GM19193 (cell line): ENCODE measurements around the gene AMER3.

Experiments
- POLR2A ChIP-seq: IDR thresholded peaks from 4 replicates; pipeline ENCODE4 v1.6.1; 2011; ENCODE audit not compliant: insufficient read depth, insufficient read length; ENCODE audit errors: extremely low read depth

The AMER3 gene

DNA sequence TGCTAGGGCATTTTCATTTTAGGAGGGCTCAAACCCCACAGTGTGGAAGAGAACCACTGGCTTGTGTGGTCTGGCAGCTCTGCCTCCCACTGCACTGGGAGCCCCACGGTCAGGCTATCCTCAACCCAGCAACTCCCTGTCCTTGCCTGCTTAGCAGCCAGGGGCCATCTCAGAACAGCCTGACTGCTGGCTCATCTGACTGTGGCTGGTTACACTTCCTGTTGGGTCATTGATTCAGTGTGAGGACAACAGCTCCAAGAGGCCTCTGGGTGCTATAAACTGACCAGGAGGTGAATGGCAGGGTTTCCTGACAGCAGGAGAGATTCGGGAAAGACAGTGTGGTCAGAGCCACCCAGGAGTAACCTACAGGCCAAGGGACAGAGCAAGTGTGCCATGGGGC is 40.1 kb downstream of the AMER3 start:
- no peak for TF ChIP-seq POLR2A

DNA sequence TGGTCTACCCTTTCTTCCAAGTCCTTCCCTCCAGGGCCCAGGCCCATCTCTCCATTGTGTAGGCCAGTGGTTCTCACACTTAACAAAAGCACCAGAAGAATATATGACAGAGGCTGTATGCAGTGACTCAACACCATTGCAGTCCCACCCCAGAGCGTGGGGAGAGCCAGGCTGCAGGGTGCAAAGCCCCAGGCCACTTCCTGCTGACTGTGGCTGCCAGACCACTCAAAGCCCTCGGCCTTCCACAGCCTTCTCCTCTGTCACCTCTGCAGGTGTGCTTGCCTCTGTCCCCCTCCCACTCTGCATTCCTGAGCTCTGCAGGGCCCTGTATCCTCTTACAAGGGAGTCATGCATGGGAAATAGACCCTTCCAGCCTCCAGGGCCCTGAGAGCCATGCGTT is 41.0 kb downstream of the AMER3 start:
- TF ChIP-seq POLR2A: no peak

DNA sequence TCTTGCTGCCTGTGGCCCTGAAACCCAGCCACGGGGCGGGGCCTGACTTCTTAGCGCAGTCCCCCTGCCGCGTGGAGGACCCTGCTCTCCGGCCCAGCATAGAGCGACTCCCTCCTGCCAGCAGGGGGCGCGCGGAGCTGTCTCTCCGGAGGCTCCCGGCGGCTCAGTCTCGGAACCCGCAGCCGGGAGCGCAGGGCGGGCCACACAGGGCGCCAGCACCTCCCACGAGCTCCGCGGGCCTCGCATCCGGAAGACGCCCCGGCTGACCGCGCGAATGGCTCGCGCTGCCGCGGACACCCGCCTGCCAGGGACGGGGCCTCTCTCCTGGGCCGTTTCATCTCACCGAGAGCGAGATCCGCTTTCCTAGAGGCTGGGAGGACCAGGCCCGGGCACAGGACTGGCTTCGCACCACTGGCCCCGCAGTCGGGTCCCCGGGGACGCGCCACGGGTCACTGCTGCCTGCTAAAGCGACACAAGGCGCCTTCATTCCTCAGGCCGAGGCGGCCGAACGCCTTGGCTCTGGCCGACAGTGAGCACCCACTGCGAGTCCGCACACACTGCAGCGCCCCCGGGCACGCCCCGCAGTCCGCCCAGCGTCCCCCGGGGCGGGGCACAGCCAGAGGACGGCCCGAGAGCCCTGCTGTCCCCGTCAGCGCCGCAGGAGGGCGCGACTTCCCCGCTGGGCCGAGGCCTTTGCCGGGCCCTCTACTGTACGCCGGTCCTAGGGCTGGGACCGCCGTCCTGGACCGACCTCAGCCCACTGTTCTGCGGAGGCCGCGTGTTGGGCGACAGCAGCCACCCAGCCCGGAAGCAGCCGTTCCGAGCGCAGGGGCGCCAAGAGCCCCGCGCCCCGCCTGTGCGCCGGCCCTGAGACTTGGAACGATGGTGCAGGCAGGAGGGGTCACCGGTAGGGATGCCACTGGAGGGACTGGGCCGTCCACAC is 42.4 kb downstream of the AMER3 start:
- TF ChIP-seq POLR2A: peak; percentile 4

DNA sequence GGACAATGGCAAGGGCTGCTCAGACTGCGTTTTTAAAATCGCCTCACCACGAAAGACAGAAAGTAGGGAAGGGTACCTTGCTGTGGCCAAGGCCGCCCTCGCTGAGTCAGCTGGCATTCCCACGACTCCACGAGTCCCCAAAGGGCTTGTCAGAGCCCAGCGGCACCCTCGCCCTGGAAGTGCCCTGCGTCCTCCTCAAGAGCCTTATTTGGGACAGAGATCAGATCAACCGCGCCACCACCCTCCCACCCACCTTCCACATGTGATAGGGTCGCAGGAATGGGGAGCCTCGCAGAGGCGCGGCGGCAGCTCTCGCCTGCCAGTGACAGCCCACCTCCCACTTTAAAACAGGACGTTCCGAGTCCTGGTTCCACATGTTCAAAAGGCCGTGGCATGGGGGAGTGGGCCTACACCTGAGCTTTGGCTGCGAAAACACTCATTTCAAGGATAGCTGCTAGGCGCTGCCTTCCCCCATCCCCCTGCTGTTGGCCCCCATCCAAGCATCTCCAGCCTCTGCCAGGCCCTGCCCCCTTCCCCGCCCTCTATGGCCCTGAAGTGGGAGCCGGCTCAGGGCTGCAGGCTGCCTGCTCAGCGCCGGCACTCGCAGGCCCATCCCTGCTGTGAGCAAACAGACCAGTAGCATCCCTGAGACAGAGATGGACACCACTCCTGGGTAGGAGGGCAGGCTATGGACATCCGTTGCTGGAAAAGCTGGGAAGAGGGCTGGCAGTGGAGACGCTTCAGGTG is 43.3 kb downstream of the AMER3 start:
- no peak for TF ChIP-seq POLR2A

DNA sequence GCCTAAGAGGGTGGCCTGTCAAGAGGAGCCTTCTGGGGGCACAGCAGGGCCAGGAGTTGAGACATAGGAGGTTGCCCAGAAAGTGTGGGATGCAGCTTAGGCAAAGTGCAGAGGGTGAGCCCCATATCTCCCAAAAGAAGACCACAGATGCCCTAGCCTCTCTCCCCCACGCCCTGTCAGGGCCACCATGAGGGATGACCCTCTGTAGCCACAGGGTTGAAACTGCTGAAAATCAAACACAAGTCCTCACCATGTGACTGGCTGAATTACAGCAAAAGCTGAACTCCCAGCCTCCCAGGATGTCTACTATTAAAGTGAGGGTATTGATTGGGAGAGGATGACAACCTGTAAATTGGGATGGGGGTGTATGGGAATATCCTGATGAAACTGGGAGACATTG is 44.0 kb downstream of the AMER3 start:
- TF ChIP-seq POLR2A: no peak

DNA sequence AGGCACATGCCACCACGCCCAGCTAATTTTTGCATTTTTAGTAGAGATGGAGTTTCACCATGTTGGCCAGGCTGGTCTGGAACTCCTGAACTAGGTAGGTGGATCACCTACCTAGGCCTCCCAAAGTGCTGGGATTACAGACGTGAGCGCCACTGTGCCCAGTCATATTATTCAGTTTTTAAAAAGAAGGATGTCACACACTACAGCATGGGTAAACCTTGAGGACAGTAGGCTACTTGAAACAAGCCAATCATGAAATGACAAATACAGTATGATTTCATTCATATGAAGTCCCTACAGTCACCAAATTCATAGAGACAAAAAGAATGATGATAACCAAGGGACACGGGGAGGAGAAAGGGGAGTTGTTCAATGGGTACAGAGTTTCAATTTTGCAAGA is 50.3 kb downstream of the AMER3 start:
- TF ChIP-seq POLR2A: no peak

DNA sequence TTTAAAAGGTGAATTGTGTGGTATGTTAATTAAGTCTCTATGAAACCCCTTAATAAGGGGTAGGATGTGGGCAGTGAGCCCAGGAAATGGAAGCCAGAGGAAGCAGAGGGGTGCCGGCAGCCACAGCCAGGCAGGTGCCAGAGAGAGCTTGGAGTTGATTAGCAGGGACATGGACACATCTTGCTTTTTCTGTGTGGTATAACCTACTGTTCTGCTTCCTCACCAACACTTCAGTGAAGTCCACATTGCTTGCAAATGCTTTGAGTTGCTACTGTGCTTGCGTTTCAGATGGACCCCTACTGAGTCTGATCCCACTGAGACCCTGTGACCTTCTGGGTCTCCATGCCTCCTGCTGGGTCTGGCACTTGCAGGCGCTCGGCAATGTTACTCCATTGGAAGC is 51.0 kb downstream of the AMER3 start:
- no peak for TF ChIP-seq POLR2A

DNA sequence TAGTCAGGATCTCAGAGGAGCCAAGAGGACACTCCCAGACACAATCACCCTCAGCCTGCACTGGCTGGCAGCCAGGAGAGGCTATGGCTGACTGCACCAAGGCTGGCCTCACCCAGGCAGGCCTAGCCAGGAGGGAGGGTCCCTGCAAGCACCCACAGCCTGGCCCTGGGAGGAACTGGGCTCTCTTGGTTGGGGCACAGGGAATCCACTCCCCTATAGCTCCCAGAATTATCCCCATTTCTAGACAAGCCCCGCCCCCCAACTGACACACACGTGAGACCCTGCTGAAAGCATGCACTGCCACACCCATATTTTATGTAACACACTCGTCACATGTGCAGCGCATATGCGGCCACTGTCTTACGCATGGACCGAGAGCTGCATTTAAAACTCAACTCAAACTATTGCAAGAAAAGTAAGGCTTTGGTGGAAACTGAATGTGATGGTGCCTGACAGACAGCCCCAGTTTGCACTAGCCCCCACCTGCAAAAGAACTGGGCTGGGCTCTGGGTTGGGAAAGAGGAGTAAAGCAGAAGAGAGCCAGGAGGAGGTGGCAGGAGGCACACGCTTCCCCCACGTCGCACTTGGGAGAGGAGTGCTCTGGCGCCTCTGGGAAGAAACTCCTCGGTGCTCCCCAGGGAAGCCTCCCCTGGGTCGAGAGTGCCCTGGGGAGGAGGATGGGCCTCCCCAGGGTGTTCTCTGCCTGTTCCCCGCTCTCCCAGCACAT is 52.5 kb downstream of the AMER3 start:
- TF ChIP-seq POLR2A: no peak

DNA sequence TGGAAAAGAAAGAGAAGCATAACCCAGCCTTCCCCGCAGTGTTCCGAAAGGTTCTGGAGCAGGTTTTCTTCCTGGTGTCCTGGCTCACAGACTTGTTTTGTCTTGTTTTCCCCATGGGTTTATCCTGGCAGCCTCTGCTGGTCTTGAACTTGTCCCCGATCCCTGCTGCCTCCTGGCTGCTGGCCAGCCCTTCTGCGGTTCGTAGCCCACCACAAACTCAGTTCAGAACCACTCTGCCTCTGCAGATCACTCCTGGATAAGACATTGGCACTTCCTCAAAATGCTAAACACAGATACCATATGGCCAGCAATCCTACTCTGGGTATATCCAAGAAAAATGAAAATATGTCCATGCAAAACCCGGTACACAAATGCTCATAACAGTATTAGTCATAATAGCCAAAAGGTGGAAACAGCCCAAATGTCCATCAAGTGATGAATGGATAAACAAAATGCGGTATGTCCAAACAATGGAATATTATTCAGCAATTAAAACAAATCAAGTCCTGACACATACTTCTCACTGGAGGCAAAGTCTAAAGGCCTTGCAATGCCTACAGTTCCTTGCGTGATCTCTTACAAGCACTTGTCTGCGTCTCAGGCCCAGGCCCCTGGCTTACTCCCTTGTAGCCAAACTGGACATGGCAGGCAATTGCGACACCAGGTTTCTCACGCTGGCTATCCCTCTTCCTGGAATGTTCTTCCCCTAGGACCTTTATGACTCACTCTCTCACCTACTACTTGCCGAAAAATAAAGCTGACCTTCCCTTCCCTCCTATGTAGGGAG is 53.3 kb downstream of the AMER3 start:
- TF ChIP-seq POLR2A: no peak

DNA sequence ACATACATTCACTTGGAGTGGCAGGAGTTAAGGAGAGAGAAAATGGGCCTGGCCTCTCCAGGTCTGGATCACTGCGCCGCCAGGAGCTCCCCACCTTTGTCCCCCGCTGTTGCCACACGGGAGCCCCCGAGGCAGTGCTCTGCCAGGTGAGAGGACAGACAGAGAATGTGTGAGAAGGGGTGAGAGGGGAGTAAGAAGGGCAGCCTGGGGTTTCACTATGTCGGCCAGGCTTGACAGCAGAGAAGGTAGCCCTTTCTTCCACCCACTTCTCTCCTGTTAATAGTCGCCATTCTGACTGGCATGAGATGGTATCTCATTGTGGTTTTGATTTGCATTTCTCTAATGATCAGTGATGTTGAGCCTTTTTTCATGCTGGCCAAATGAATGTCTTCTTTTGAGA is 55.1 kb downstream of the AMER3 start:
- TF ChIP-seq POLR2A: no peak

DNA sequence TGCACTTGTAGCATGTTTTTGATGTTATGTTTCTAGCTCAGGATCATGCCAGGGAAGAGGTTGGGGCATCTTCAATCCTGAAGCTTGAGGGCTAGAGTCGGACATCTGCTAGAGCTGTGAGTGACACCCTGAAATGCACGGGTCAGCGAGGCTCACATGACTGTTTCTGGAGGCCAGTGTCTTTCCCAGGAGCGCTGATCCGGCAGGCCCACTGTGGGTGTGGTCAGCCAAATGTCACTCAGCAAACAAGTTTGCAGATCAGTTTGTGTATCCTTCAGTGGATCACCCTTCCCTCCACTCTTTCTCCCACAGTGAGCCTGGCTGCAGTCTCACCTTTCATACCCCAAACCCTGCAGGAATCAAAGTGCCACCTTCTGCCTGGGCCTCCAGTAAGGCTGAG is 58.4 kb downstream of the AMER3 start:
- no peak for TF ChIP-seq POLR2A

DNA sequence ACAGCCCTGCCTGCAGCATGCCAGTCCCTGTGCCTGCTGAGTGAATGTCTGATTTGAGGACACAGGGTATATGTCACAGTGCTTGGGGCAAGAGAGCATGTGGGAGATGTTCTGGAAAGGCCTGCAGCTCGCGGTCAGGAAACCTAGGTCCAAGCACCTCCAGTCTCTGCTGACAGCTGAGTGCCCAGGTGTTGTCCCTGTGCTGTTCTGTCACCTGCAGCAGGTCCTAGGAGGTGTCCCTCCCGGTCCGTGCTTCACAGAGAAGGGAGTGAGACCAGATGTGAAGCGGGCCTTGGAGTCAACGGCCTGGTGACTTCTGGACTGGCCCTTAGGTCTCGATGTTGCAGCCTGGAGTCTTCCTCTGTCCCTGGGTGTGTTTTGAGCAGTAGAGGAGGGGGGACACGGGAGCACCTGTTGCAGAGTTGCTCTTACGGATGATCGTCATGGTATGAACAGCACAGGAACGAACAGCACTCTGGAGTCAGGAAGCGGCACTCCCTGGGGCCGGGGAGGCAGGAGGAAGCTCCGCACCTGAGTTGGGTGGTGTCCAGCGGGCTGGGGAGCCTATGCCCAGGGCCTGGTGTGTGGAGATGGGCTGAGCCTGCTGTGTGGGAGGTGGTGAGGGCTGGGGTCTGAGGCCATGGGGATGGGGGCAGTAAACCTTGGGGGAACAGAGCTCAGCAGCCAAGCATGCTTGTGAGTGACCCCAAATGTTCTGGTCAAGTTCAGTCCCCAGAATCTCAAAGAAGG is 59.8 kb downstream of the AMER3 start:
- no peak for TF ChIP-seq POLR2A
